Measurements from ENCODE around the gene AKR1E2. TPM values are rescaled to one million over a fixed set of nuclear protein-coding genes. Genes with fewer than 3 reads are reported as not detected.

The AKR1E2 gene
- polyA plus RNA-seq, 3 donors: 0.45 to 0.74 (median 0.67) TPM

DNA sequence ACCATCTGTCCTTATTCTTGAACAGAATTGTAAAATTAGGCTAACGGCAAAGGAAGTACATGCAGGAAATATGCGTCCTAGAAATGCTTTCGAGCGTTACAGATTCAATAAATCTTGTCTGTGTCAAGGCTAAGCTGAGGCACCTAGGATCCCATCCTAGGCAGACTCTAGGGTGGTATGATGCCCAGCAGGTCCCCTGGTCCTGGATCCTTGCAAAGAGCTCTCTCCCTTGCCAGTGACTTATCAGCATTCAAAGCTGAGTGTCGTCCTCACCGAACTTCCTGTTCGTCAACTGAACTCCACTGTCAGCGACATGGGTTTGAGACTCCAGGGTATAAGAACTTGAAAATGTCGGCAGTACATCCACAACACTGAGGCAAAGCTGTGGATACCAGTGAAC lies 61.5 kb downstream of the AKR1E2 start:
- peaks cover 10% of the 10 kb centered on the region for H3K4me1 Mint-ChIP-seq
- H3K9me3 Mint-ChIP-seq: peaks cover 0 to 5% (median 0%) of the 10 kb centered on the region in 7 donors
- Histone ChIP-seq H2AFZ (ENCODE audit: insufficient read depth, low read depth, low read length, poor library complexity, severe bottlenecking) (peak overlapping the region; percentile 65), H3K79me2 (ENCODE audit: insufficient read depth, low read length) (no peaks in the 10 kb centered on the region), H3K36me3 (replicated peaks in 1 of 2; ENCODE audit: control insufficient read depth in 1 of 2, insufficient read depth in 2 of 2, low read length in 2 of 2) (no peaks in the 10 kb centered on the region), H4K20me1 (ENCODE audit: insufficient read depth, low read length) (no peaks in the 10 kb centered on the region), H3K27me3 (ENCODE audit: control insufficient read depth in 2 of 2, insufficient read depth in 2 of 2, low read length in 2 of 2) (no peaks in the 10 kb centered on the region), H3K9ac (ENCODE audit: insufficient read depth, low read length, poor library complexity, severe bottlenecking) (no peak overlapping the region), H3K27ac (ENCODE audit: low read depth in 1 of 2, low read length in 2 of 2) (no peak overlapping the region), H3K4me3 (replicated peaks in 1 of 3; ENCODE audit: low read depth in 2 of 3, low read length in 3 of 3) (peak overlapping the region in 1 of 3 experiments; percentile 13), H3K9me3 (replicated peaks in 1 of 2; ENCODE audit: control insufficient read depth in 1 of 2, insufficient read depth in 1 of 2, low read length in 2 of 2) (no peaks in the 10 kb centered on the region), H3K4me1 (ENCODE audit: control insufficient read depth in 1 of 2, insufficient read depth in 2 of 2, low read length in 2 of 2) (no peaks in the 10 kb centered on the region), H3K4me2 (replicated peaks; ENCODE audit: extremely low read depth, low read length, poor library complexity, severe bottlenecking) (peak overlapping the region; percentile 26)
- H3K27ac Mint-ChIP-seq: no peak overlapping the region
- 18% methylated on average over 8 of the region's 9 CpGs for WGBS (ENCODE audit: insufficient coverage)
- DNase-seq: no peak
- TF ChIP-seq, protein P1, sequence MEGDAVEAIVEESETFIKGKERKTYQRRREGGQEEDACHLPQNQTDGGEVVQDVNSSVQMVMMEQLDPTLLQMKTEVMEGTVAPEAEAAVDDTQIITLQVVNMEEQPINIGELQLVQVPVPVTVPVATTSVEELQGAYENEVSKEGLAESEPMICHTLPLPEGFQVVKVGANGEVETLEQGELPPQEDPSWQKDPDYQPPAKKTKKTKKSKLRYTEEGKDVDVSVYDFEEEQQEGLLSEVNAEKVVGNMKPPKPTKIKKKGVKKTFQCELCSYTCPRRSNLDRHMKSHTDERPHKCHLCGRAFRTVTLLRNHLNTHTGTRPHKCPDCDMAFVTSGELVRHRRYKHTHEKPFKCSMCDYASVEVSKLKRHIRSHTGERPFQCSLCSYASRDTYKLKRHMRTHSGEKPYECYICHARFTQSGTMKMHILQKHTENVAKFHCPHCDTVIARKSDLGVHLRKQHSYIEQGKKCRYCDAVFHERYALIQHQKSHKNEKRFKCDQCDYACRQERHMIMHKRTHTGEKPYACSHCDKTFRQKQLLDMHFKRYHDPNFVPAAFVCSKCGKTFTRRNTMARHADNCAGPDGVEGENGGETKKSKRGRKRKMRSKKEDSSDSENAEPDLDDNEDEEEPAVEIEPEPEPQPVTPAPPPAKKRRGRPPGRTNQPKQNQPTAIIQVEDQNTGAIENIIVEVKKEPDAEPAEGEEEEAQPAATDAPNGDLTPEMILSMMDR (IDR thresholded peaks at IDR 0.05): no peak
- peak overlapping the region in 1 of 2 donors; percentile 61 for H3K4me3 Mint-ChIP-seq
- no peaks in the 10 kb centered on the region for H3K36me3 Mint-ChIP-seq
- H3K27me3 Mint-ChIP-seq (ENCODE audit: low read depth in 3 of 3): peaks cover 0 to 3% (median 2%) of the 10 kb centered on the region in 3 donors
- intact Hi-C loops (cut with micrococcal nuclease): no loop called here

DNA sequence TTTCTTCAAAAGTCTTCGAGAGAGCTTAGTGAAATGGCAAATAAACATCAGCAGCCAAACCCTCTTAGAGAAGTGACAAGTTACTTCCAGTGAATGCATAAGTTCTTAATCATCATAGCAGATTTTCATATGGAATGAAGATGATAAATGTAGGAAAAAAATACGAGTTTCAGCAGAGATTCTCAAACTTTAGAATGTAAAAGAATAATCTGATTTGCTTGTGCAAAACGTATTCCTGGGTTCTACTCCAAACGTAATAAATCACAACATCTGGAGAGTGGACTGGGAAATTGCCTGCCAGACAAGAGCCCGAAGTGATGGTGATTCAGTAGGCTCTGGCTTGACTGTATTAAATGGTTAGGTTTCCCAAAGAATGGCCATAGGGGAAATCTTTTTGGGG lies 62.2 kb downstream of the AKR1E2 start:
- no peak overlapping the region for H3K27ac ChIP-seq (ENCODE audit: low read depth in 1 of 2, low read length in 2 of 2)
- no peaks in the 10 kb centered on the region for H3K36me3 ChIP-seq (replicated peaks in 1 of 2; ENCODE audit: control insufficient read depth in 1 of 2, insufficient read depth in 2 of 2, low read length in 2 of 2)
- no peaks in the 10 kb centered on the region for H3K79me2 ChIP-seq (ENCODE audit: insufficient read depth, low read length)
- intact Hi-C loops (cut with micrococcal nuclease): no loop called here
- WGBS (ENCODE audit: insufficient coverage): no CpG with 5 or more reads among the region's 5 CpGs
- Mint-ChIP-seq H3K4me1 (peaks cover 10% of the 10 kb centered on the region), H3K4me3 (no peak overlapping the region), H3K9me3 (peaks cover 0 to 5% (median 0%) of the 10 kb centered on the region in 7 donors), H3K27me3 (ENCODE audit: low read depth in 3 of 3) (peaks cover 0 to 3% (median 2%) of the 10 kb centered on the region in 3 donors), H3K36me3 (no peaks in the 10 kb centered on the region), H3K27ac (no peak overlapping the region)
- no peaks in the 10 kb centered on the region for H3K9me3 ChIP-seq (replicated peaks in 1 of 2; ENCODE audit: control insufficient read depth in 1 of 2, insufficient read depth in 1 of 2, low read length in 2 of 2)
- H4K20me1 ChIP-seq (ENCODE audit: insufficient read depth, low read length): no peaks in the 10 kb centered on the region
- no peaks in the 10 kb centered on the region for H3K27me3 ChIP-seq (ENCODE audit: control insufficient read depth in 2 of 2, insufficient read depth in 2 of 2, low read length in 2 of 2)
- no peak overlapping the region for H3K4me2 ChIP-seq (replicated peaks; ENCODE audit: extremely low read depth, low read length, poor library complexity, severe bottlenecking)
- H3K4me3 ChIP-seq (replicated peaks in 1 of 3; ENCODE audit: low read depth in 2 of 3, low read length in 3 of 3): no peak overlapping the region
- DNase-seq: no peak
- TF ChIP-seq, protein P1 (IDR thresholded peaks at IDR 0.05): no peak
- no peak overlapping the region for H2AFZ ChIP-seq (ENCODE audit: insufficient read depth, low read depth, low read length, poor library complexity, severe bottlenecking)
- no peak overlapping the region for H3K9ac ChIP-seq (ENCODE audit: insufficient read depth, low read length, poor library complexity, severe bottlenecking)
- H3K4me1 ChIP-seq (ENCODE audit: control insufficient read depth in 1 of 2, insufficient read depth in 2 of 2, low read length in 2 of 2): no peaks in the 10 kb centered on the region

Data from CD14-positive monocyte (primary cell).